HL-60/S4 (cell line): ENCODE measurements around the gene NPHP1.
"Not testable (repeated sequence)": the region's sequence is repeated elsewhere in the genome, so short reads cannot be mapped to it uniquely, and the experiment has no call there.

Experiments
- in situ Hi-C: fragments of 300-500 bp; cut with MboI; formaldehyde crosslinking; loops from 2 replicates; pipeline ENCODE4 v1.14.3; 2022; ENCODE audit warnings: low sequenced_read_pairs

NPHP1 gene

GRCh38 chr2:110198016-110198415, 6.8 kb downstream of the NPHP1 start:
- in situ Hi-C loops = no loop called here

- in situ Hi-C loops = no loop called here
Measured at GRCh38 chr2:110197452-110197851, 7.4 kb downstream of the NPHP1 start.

- in situ Hi-C loops = not testable (repeated sequence)
Measured at GRCh38 chr2:110190169-110190568, 14.6 kb downstream of the NPHP1 start.

- in situ Hi-C loops = no loop called here
Measured at GRCh38 chr2:110182449-110182848, 22.4 kb downstream of the NPHP1 start.

- in situ Hi-C loops = no loop called here
Measured at GRCh38 chr2:110180036-110180435, 24.8 kb downstream of the NPHP1 start.

- in situ Hi-C loops = no loop called here
Measured at GRCh38 chr2:110173523-110173922, 31.3 kb downstream of the NPHP1 start.

GRCh38 chr2:110172506-110172905, 32.3 kb downstream of the NPHP1 start:
- in situ Hi-C loops = no loop called here

- in situ Hi-C loops = no loop called here
Measured at GRCh38 chr2:110170102-110170501, 34.7 kb downstream of the NPHP1 start.

GRCh38 chr2:110167326-110168000, 37.4 kb downstream of the NPHP1 start:
- in situ Hi-C loops = no loop called here

GRCh38 chr2:110166266-110166665, 38.5 kb downstream of the NPHP1 start:
- in situ Hi-C loops = no loop called here

- in situ Hi-C loops = no loop called here
Measured at GRCh38 chr2:110157153-110157793, 47.5 kb downstream of the NPHP1 start.

GRCh38 chr2:110154828-110155227, 50.0 kb downstream of the NPHP1 start:
- in situ Hi-C loops = not testable (repeated sequence)

GRCh38 chr2:110154188-110154587, 50.6 kb downstream of the NPHP1 start:
- in situ Hi-C loops = not testable (repeated sequence)

- in situ Hi-C loops = no loop called here
Measured at GRCh38 chr2:110153416-110153815, 51.4 kb downstream of the NPHP1 start.

- in situ Hi-C loops = no loop called here
Measured at GRCh38 chr2:110152943-110153342, 51.9 kb downstream of the NPHP1 start.

GRCh38 chr2:110149330-110150220, 55.2 kb downstream of the NPHP1 start:
- in situ Hi-C loops = loop anchor here (25.0 kb wide), 1 partner anchor 613 kb away; no protein-coding TSS in a partner anchor

- in situ Hi-C loops = loop anchor here (25.0 kb wide), 1 partner anchor 615 kb away; no protein-coding TSS in a partner anchor
Measured at GRCh38 chr2:110146945-110147332, 57.9 kb downstream of the NPHP1 start.

- in situ Hi-C loops = loop anchor here (25.0 kb wide), 1 partner anchor 616 kb away; no protein-coding TSS in a partner anchor
Measured at GRCh38 chr2:110146183-110146944, 58.4 kb downstream of the NPHP1 start.

GRCh38 chr2:110143982-110144381, 60.8 kb downstream of the NPHP1 start:
- in situ Hi-C loops = loop anchor here (25.0 kb wide), 1 partner anchor 618 kb away; no protein-coding TSS in a partner anchor

GRCh38 chr2:110140401-110140800, 64.4 kb downstream of the NPHP1 start:
- in situ Hi-C loops = loop anchor here (25.0 kb wide), 1 partner anchor 622 kb away; no protein-coding TSS in a partner anchor
